Endothelial cell of umbilical vein (primary cell): ENCODE data around the gene SH3GL3. TPM values are rescaled to one million over a fixed set of nuclear protein-coding genes. Genes with fewer than 3 reads are reported as not detected.

Experiments
- BruUV-seq: library from RNA; stranded (reverse); fragments of 400-500 nt; replicated peaks from 2 replicates; lab custom pipeline; 2021; lab: Mats Ljungman, UMichigan
- CTCF ChIA-PET: fragments of 300-600, 350-600 bp; sonication (Branson Sonifier 250); formaldehyde crosslinking; loops from one replicate; lab custom pipeline; 2021; ENCODE audit warnings: antibody characterized with exemption, inconsistent platforms; lab: Charles Lee
- POLR2A ChIA-PET: fragments of 300-600, 350-600 bp; sonication (Branson Sonifier 250); formaldehyde crosslinking; loops from one replicate; lab custom pipeline; 2021; ENCODE audit warnings: antibody characterized with exemption, inconsistent platforms; lab: Charles Lee
- DNase-seq: peaks from one replicate; pipeline ENCODE4 v3.0.0-alpha.2; 2011; ENCODE audit warnings: low read depth, low spot score
- FAIRE-seq: peaks from 2 replicates; lab custom pipeline; 2011; peaks lifted over from hg19 to GRCh38; lab: Jason Lieb, UNC
- H2AFZ ChIP-seq: 2 replicates; pipeline ENCODE4 v1.6.0; 2012; ENCODE audit warnings: low read depth, low read length, control low read depth, inconsistent platforms
- H3K27ac ChIP-seq: 2 replicates; pipeline ENCODE4 v1.5.1; 2011; ENCODE audit warnings: low read depth, mild to moderate bottlenecking, control low read depth, low read length, moderate library complexity; ENCODE audit not compliant: insufficient read depth
- H3K27me3 ChIP-seq, 2 experiments: 2 replicates each; pipeline versions ENCODE4 v1.6.0 to v1.6.1; 2011; ENCODE audit warnings: low read length in 2 of 2, mixed read lengths in 1 of 2; ENCODE audit not compliant: control insufficient read depth in 2 of 2, insufficient read depth in 2 of 2
- H3K36me3 ChIP-seq, 2 experiments: 2 replicates in 1 of 2; 3 replicates in 1 of 2; pipeline ENCODE4 v1.5.1; 2011; ENCODE audit warnings: low read length in 2 of 2, mild to moderate bottlenecking in 1 of 2, moderate library complexity in 1 of 2; ENCODE audit not compliant: control insufficient read depth in 2 of 2, insufficient read depth in 2 of 2; ENCODE audit errors: extremely low read depth in 1 of 2
- H3K4me1 ChIP-seq: 3 replicates; pipeline ENCODE4 v1.5.1; 2011; ENCODE audit warnings: mild to moderate bottlenecking, low read length; ENCODE audit not compliant: control insufficient read depth, insufficient read depth; ENCODE audit errors: extremely low read depth
- H3K4me2 ChIP-seq: 2 replicates; pipeline ENCODE4 v1.6.1; 2011; ENCODE audit warnings: low read length, control low read depth, mixed read lengths; ENCODE audit not compliant: insufficient read depth
- H3K4me3 ChIP-seq, 3 experiments: fragments of 200-600 bp in 1 of 3; sonication (generic), shearing (Covaris generic) in 1 of 3; replicated peaks in 1 of 3; 2 replicates each; pipeline ENCODE4 v1.5.1; 2011 to 2016; ENCODE audit warnings: control low read depth in 3 of 3, low read length in 3 of 3, mild to moderate bottlenecking in 2 of 3, inconsistent platforms in 1 of 3, low read depth in 1 of 3, moderate library complexity in 1 of 3; ENCODE audit not compliant: insufficient read depth in 1 of 3
- H3K79me2 ChIP-seq: 2 replicates; pipeline ENCODE4 v1.6.0; 2012; ENCODE audit warnings: low read length, inconsistent platforms; ENCODE audit not compliant: control insufficient read depth, insufficient read depth
- H3K9ac ChIP-seq: replicated peaks from 2 replicates; pipeline ENCODE3; 2011; ENCODE audit warnings: low read length, control low read depth; ENCODE audit not compliant: insufficient read depth; ENCODE audit errors: extremely low read depth
- H3K9me1 ChIP-seq: replicated peaks from 3 replicates; pipeline ENCODE4 v1.6.0; 2011; ENCODE audit warnings: mild to moderate bottlenecking, low read length; ENCODE audit not compliant: control insufficient read depth, insufficient read depth; ENCODE audit errors: extremely low read depth
- H3K9me3 ChIP-seq: replicated peaks from 2 replicates; pipeline ENCODE4 v1.5.1; 2012; ENCODE audit warnings: low read length, inconsistent platforms; ENCODE audit not compliant: control insufficient read depth, insufficient read depth
- H4K20me1 ChIP-seq: replicated peaks from 2 replicates; pipeline ENCODE3; 2011; ENCODE audit warnings: mild to moderate bottlenecking, low read length; ENCODE audit not compliant: control insufficient read depth, insufficient read depth; ENCODE audit errors: extremely low read depth
- CTCF ChIP-seq, 2 donors: IDR thresholded peaks; 1 replicate in 1 of 2; 2 replicates in 1 of 2; pipeline ENCODE4 v1.5.1; 2011; ENCODE audit warnings: low read length in 2 of 2, mild to moderate bottlenecking in 2 of 2, moderate library complexity in 2 of 2, control low read depth in 1 of 2, inconsistent platforms in 1 of 2, low read depth in 1 of 2; ENCODE audit not compliant: insufficient read depth in 1 of 2; ENCODE audit errors: extremely low read depth in 1 of 2
- EZH2 ChIP-seq: IDR thresholded peaks from 2 replicates; pipeline ENCODE4 v1.6.1; 2012; ENCODE audit warnings: borderline replicate concordance, low read depth, mild to moderate bottlenecking, moderate library complexity, low read length, inconsistent platforms; ENCODE audit not compliant: severe bottlenecking
- FOS ChIP-seq: IDR thresholded peaks from 2 replicates; pipeline ENCODE4 v1.6.1; 2011; ENCODE audit warnings: mild to moderate bottlenecking, low read length, moderate library complexity, borderline replicate concordance; ENCODE audit not compliant: insufficient read depth
- GATA2 ChIP-seq: IDR thresholded peaks from 2 replicates; pipeline ENCODE4 v1.7.0; 2011; ENCODE audit warnings: low read depth, mild to moderate bottlenecking, moderate library complexity, mixed read lengths, low read length; ENCODE audit not compliant: insufficient read length, insufficient read depth
- JUN ChIP-seq: IDR thresholded peaks from 2 replicates; pipeline ENCODE4 v1.6.1; 2011; ENCODE audit warnings: borderline replicate concordance, low read depth; ENCODE audit not compliant: insufficient read length, insufficient read depth
- MAX ChIP-seq: IDR thresholded peaks from 2 replicates; pipeline ENCODE4 v1.6.1; 2011; ENCODE audit not compliant: insufficient read depth, insufficient read length
- MYC ChIP-seq: IDR thresholded peaks from one replicate; pipeline ENCODE4 v1.6.1; 2011; ENCODE audit warnings: mild to moderate bottlenecking, low read depth, low read length
- POLR2A ChIP-seq: IDR thresholded peaks from 2 replicates; pipeline ENCODE4 v1.6.1; 2012; ENCODE audit warnings: low read depth, mild to moderate bottlenecking, control low read depth, low read length
- POLR2AphosphoS5 ChIP-seq: IDR thresholded peaks from 2 replicates; pipeline ENCODE4 v1.6.1; 2012; ENCODE audit warnings: low read depth, mild to moderate bottlenecking, control low read depth, low read length, moderate library complexity; ENCODE audit not compliant: insufficient read depth
- dilution Hi-C: fragments of 300-500 bp; cut with MboI; formaldehyde crosslinking; loops from one replicate; pipeline ENCODE4 v1.15.0; 2019; ENCODE audit warnings: low sequenced_read_pairs; ENCODE audit not compliant: extremely low pct_ligation_motif_present
- intact Hi-C: fragments of 100-400 bp; cut with micrococcal nuclease; formaldehyde crosslinking; loops from one replicate; pipeline ENCODE4 v1.10.0; 2022
- polyA plus RNA-seq, 4 experiments: library from polyadenylated mRNA; depleted of rRNA in 3 of 4; stranded (reverse) in 3 of 4; unstranded in 1 of 4; fragments of >200 nt; gene quantifications; 2 replicates each; pipeline versions ENCODE4 v1.2.1 to v1.2.3, GENCODE V29; 2011 to 2012; ENCODE audit warnings: missing spikeins in 1 of 4
- total RNA-seq: library from RNA; stranded (reverse); gene quantifications from 2 replicates; pipeline ENCODE4 v1.2.3, GENCODE V29; 2021

SH3GL3 gene
- total and polyA plus RNA-seq, 2 donors (not counting 3 experiments of a cell fraction or from before 2014, with no cell fraction given) = not detected

- H3K9ac ChIP-seq = no peak overlapping the region
- ChIA-PET CTCF (no interaction called here), POLR2A (no interaction called here)
- no peak for DNase-seq
- no peaks in the 10 kb centered on the region for H4K20me1 ChIP-seq
- FAIRE-seq = no peak
- H3K27me3 ChIP-seq = no peaks in the 10 kb centered on the region
- no peak overlapping the region for H3K27ac ChIP-seq
- H3K4me1 ChIP-seq = no peaks in the 10 kb centered on the region
- intact Hi-C loops = no loop called here
- dilution Hi-C loops = no loop called here
- H3K9me3 ChIP-seq = no peaks in the 10 kb centered on the region
- TF ChIP-seq MAX (no peak), JUN (no peak), CTCF (IDR thresholded peaks at IDR 0.05; ENCODE audit: extremely low read depth in 1 of 2, insufficient read depth in 1 of 2, low read depth in 1 of 2, low read length in 2 of 2) (no peak), POLR2A (no peak), POLR2AphosphoS5 (no peak), EZH2 (no peak), MYC (no peak), GATA2 (no peak), FOS (no peak)
- H3K79me2 ChIP-seq = no peaks in the 10 kb centered on the region
- no peak overlapping the region for H3K4me3 ChIP-seq
- no TSS peak for BruUV-seq
- H2AFZ ChIP-seq = no peak overlapping the region
- H3K36me3 ChIP-seq = no peaks in the 10 kb centered on the region
- no peaks in the 10 kb centered on the region for H3K9me1 ChIP-seq
- no peak overlapping the region for H3K4me2 ChIP-seq
Observed at GRCh38 chr15:83499476-83499875, 52.3 kb downstream of the SH3GL3 start.
